ENCODE measurements around the gene PRKCE.
A peak's percentile ranks its signal among the peaks of the same experiment; 100 is the strongest.
"Not testable (repeated sequence)": the region's sequence is repeated elsewhere in the genome, so short reads cannot be mapped to it uniquely, and the experiment has no call there.

The PRKCE gene

DNA sequence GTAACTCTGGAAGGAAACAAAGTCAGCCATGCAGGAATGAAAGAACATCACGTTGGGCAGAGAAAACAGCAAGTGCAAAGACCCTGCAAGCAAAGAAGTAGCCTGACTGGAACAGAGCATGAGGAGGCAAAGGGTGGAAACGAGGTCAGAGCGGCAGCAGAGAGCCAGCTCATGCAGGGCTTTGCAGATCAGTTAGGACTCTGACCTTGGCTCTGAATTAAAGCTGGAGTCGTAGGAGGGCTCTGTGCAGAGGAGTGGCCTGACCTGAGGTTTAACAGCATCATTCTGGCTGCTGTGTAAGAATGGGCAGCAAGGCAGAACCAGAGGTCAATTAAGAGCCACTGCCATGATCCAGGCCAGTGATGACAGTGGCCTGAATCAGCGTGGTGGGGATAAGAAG, 220.7 kb downstream of the PRKCE start:
- DNase-seq = no peak

DNA sequence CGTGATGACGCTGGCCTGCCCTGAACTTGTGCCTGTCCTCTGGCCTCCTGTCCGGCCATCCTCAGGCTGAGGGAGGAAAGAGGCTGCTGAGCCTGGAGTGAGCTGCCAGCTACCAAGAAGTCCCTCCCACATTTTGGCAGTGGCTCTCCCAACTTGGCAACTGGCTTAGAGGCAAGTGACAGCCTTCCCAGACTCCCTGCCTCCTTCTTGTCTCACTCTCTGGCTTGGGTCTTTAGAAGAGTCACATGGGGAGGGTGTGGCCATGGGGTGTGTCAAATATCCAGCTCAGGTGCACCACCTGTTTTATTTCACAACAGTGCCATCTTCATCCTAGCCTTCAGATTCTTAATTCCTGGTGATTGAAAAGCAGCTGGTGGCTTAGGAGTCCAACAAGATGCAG, 222.9 kb downstream of the PRKCE start:
- DNase-seq = no peak

DNA sequence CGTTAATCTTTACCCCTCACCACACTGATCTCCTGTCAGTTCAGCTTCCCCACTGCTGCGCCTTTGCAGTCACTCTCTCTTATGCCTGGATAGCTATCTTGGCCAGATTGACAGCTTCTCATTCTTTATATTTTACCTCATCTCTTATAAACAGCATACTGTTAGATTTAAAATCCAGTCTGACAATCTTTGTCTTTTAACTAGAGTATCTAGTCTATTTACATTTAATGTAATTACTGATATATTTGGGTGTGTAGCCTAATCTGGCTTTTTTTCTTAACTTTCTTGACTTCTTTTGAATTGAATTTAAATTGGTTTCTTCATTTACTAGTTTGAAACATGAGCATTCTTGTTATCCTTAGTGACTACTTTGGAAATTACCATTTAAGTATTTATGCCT, 225.1 kb downstream of the PRKCE start:
- no peak for DNase-seq

DNA sequence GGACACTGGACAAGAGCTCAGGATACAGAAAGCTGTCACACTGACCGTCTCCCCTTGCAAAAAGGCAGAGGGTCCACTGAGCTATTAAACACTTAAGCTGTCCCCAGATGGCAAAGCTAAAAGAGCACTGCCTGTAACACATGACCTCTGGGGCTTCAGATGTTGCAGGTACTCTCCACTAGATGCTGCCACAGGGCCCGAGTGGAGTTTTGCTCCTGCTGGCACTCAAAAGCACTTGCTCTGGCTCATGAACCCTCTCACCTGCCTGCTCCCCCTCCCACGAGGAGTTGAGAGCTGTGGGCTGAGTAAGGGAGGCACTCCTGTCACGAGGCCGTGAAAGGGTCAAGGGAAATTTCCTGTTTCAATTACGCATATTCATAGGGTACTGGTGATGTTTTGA, 227.9 kb downstream of the PRKCE start:
- peak; percentile 12 for DNase-seq

DNA sequence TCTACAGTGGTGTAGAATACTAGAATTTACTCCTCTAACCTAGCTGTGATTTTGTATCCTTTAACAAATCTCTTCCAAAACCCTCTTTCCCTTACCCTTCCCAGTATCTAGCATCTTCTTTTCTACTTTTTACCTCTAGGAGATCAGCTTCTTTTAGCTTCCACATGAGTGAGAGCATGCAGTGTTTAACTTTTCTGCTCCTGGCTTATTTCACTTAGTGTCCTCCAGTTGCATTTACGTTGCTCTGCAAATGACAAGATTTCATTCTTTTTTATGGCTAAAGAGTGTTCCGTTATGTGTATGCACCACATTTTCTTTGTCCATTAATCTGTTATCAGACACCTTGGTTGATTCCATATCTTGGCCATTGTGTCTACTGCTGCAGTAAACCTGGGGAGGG, 228.5 kb downstream of the PRKCE start:
- DNase-seq = no peak

DNA sequence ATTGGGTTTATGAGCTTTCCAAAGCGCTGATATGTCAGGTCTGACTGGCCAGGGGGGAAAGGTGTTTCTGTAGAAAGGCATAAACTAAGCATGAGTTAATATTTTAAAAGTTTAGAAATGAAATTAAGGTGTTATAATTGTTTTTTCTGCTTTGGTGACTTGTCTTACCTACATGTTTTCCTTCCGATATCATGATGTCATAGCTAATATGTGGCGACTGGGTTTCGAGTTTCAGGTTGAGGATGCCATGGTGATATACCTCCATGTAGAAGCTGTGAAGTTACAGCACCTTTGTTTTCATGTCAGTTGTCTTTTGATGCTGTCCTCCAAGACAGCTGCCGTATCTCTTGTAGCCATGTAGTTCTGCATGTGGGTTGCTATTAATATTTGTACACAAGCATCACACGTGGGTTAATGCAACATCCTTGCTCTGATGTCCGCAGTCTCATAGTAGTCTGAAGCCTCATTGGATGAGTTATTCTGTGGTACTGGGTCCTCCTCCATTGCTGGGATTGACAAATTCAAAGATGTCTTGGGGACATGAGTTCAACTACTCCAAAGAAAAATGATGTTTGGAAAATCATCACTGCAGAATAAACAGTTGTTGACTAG, 230.6 kb downstream of the PRKCE start:
- no peak for DNase-seq

DNA sequence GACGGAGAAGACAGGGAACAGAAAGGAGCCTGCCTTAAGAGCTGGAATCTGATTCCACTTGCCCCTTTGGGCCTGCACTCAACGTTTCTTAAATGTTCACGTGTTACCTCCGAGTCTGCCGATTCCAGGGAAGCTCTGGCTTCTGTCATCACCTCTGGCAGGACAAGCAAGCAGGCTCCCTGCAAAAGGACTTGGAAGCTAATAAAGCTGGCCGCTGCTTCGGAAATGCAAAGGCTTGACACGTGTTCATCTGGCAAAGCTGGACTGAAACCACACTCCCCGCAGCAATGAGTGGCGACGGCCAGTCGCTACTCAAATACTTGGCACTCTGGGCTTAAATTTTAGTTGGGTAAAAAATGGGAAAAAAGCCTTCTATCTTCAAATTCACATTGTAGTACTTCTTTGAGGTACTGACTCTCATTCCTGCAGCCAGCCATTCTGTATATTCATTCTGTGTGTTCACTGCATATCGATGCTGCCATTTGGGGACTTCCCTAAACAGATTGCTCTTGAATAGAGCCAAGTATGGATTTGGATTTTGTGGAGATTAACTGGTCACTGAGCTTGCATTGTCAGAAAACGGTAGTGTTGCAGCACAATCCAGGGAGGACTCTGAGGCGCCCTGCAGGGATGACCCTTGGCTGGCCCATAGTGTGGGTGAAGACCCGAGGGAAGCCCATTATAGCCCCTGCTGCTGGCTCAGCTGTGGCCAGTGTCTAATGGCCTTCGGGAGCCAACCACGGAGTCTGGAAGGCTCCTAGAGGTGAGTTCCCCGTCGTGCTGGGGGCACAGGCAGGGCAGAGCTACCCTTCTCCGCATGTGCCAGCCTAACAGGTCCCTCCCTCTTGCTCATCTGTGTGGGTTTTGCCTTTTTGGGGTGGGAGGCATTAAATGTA, 231.5 kb downstream of the PRKCE start:
- DNase-seq = no peak

DNA sequence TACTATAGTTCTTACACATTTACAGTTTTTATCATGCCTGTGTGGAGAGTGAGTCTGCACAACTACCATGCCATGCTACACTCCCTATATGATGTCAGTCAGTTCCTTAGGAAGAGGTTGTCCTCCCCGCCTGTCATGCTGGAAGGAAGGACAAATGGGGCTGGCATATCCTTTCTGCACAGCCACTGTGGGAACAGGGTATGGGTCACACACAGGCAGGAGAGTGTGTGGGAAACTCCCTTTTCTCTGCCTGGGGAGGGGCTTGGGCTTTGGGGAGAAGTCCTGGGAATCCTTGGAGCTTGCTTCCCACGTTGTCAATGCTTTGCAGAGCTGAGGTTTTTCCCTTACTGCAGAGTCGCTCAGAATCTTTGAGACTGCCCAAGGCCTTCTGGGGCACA, 232.1 kb downstream of the PRKCE start:
- no peak for DNase-seq

DNA sequence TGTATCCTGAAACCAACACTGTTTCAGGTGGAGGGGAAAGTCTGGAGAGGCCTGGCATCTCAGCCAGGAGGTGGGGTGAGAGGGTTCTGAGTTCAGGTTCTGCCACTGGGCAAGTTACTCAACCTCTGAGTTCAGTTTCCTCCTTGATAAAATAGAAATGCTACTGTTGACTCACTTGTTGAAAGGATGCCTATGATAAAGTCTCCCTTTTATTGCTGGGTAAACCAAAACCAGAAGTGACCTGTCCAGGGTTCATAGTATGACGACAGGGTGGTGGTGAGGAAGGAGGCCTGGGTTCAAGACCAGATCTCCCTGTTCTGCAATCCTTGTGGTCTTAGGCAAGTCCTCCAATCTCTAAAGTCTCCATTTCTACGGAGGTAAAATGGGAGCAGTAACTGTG, 232.7 kb downstream of the PRKCE start:
- no peak for DNase-seq

DNA sequence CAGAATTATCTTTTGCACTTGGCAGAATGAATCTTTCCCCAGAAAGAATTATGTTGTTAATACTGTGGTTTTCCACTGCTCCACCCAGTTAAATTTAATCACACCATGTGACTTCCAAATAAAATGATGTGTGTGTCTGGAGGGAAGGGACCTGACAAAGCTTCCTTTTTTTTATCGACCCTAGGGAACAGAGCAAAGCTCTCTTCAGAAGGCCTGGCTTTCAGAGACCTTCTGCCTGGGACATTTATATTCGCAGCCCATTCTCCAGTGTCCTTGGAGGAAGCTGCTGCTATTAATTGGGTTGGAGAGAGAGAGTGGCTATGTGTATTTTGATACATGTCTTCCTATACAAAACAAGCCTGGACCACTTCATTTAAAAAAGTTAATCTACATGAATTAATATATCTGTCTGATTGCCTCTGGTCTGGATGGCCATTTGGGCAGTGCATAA, 233.7 kb downstream of the PRKCE start:
- no peak for DNase-seq

DNA sequence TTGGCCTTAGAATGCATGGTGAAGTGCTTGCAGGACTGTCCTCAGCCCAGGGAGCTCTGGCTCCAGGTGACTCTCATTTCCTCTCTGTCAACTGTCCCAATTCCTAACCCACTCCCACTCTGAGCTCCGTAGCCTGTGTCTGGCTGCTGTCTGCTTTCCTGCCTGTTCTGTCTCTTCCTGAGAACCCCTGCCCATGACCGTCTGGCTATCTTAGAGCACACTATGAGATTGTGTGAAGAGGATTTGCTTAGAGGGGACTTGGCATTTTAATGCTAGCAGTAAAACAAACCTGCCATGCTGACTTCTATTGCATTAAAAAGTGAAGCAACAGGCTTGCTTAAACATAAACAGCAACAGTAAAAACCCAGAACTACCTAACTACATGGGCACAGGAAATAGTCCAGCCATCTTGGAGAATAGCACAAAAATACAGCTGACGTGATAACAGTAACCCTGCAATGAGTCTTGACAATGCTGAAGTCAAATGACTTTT, 234.7 kb downstream of the PRKCE start:
- DNase-seq = no peak

DNA sequence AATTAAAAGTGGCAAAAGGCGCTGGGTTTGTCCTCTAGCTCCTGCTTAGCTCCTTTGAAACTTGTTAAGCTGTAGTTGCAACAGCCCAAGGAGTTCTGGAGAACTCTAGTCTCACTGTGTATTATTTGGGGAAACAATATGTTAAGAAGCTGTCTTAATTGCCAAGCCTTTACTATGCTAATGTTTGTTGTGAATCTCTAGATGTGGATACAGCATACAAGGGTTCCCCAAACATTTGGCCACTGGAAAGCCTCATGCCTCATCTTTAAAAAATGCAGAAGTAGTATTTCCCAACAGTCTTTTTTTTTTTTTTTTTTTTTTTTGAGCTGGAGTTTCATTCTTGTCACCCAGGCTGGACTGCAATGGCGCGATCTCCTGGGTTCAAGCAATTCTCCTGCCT, 236.7 kb downstream of the PRKCE start:
- DNase-seq = peak; percentile 4

DNA sequence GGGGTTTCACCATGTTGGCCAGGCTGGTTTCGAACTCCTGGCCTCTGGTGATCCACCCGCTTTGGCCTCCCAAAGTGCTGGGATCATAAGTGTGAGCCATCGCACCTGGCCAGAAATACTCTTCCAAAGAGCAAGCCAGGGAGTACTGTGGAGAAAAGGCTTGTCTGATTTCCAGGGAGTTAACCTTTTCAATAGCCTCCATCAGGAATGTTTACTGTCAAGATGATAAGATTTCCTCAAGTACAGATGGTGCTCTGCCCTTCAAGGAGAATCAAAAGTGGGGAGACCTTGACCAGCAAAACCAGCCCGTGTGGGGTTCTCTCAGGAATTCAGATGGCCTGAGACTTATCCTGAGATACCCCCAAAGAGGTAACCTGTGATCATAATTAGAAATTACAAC, 237.2 kb downstream of the PRKCE start:
- DNase-seq = no peak

DNA sequence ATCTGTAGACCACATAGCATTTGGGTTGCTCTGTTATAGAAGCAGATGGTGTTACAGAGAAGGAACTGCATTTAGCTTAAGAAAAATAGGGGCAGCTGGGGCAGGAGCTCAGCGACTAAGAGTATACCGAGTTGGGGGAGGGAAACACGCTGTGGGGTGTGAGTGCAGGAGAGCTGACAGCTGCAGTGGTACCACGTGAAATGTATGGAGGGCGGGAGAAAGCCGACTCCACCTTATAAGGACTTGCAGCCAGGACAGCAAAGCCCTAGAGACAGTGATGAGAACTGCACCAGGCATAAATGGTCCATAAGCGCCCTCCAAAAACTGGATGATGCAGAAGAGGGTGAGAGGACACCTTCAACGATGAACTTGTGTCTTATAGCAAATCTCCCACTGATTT, 237.6 kb downstream of the PRKCE start:
- peak; percentile 48 for DNase-seq

DNA sequence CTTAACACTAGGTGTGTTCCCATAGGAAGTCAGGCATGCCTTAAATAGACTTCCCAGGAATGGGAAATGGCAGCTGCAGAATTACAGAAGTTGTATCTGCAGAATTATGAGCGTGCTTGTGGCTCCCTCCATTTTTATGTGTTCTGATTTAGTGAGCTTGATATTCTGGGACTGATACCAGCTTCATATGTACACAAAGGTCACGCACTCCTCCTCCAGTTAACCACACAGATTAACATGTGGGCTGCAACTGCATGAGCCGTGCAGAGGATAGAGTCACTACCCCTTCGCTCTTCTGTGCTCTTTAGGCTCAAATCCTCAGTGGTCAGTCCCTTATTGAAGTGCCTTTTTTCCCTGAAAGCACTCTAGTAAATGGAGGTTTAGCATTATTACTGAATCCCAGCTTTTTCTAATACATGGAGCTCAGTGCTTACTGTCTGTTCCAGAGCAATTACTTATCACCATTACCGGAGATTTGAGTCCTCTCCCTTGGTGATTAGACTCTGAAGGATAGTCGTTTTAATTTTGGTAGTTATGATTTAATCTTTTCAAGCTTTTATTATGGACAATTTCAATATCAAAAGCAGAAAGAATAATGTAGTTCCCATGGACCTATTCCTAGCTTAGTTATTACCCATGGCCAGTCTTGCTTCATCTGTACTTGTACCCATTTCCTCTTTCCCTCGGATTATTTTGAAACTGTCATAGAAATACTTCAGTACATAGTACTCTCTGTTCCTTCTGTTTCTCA, 238.3 kb downstream of the PRKCE start:
- no peak for DNase-seq

DNA sequence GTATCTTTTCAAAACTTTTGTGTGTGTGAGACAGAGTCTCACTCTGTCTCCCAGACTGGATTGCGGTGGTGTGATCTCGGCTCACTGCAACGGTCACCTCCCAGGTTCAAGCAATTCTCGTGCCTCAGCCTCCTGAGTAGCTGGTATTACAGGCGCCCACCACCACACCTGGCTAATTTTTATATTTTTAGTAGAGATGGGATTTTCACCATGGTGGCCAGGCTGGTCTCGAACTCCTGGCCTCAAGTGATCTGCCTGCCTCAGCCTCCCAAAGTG, 238.8 kb downstream of the PRKCE start:
- not testable (repeated sequence) for DNase-seq

DNA sequence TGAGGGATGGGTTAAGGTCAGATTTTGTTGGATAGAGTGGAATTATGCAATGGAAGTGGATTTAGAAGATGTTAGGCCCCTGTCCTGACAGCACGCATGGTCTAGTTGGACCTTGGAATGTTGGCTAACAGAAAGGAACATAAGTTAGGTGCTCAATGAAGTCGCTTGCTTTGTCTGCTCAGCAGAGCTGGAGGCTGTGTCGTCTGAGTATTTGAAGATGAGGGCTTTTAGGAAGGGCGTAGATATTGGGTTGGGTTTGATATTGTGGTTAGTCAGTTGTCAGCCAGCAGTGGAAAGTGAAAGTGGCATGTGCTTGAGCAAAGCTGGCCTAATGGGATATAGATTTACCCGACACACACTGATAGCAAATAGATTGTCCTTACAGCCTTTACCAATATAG, 239.3 kb downstream of the PRKCE start:
- DNase-seq = peak; percentile 49

DNA sequence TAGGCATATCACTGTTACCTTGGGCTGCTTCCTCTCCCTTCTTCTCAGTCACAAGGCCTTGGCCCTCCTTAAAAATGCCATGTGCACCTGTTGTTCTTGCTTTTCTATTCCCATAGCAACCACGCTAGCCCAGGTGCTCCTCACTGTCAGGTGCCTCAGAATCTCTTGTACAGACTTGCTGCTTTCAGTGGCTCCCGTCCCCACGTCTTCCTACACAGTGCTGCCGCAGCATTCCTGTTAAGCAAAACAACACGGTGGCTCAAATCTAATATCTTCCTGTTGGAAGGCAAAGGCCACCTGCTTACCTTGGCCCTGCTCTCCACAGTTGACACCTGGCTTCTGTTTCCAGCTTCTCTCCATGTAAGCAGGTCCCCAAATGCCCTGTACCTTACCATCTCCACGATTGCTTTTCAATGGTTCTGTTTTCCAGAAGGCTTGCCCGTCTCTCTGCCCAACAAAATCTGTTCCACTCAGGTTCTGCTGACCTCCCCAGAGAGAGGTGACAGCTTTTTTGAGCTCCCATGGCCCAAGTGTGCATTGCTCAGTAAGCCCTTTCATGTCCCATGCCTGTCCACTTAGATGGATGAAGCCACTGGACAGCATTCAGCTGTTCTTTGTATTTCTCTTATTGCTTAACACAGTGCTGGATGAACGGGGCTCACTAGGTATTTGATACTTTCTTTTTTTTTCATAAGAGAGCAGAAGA, 240.4 kb downstream of the PRKCE start:
- peak; percentile 91 for DNase-seq

DNA sequence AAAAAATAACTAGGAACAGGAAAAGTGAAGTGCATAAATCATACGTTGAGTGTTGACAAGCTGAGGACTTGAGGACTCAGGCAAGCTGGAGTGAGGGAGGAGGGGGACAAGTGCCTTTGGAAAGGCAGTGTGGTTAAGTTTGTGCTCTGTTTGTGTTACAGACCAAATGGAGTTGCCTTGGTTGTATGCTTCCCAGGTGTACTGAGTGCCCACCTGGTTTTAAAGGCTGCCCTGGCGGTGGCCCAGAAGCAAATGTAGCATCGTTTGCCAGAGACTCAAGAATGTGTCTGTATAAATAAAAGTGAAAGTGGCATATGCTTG, 240.9 kb downstream of the PRKCE start:
- peak; percentile 79 for DNase-seq

DNA sequence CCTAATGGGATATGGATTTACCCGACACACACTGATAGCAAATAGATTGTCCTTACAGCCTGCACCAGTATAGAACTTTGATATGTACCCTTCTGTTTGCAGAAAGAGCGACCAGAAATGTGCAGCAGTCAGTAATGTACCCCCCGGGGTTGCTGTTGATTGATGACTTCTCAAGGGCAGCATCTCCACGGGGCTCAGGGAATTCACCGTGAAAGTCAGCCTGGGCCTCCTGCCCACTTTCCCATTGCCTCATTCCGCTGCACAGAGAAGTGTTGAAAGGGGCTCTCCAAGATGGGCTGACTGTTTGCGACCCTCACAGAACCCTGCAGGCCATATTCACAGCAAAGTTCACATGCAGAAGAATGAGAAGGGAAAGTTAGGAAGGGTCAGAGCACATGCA, 241.3 kb downstream of the PRKCE start:
- DNase-seq = no peak

DNA sequence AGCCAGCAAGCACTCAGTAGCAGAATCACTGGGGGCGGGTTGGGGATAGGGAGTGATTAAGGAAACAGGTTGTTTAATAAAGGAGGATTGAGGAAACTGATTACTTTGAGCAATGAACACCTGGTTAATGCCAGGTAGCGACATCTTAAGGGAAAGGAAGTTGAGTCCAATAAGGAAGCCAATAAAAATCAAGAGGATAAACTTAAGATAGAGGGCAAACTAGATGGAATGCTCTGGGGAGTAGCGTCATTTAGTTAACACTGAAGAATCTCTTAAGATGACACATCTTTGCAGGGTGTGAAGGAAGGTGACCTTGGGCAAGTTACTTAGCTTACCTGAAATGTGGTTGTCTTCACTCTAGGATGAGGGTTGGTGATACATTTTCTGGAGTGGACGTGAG, 242.7 kb downstream of the PRKCE start:
- no peak for DNase-seq

DNA sequence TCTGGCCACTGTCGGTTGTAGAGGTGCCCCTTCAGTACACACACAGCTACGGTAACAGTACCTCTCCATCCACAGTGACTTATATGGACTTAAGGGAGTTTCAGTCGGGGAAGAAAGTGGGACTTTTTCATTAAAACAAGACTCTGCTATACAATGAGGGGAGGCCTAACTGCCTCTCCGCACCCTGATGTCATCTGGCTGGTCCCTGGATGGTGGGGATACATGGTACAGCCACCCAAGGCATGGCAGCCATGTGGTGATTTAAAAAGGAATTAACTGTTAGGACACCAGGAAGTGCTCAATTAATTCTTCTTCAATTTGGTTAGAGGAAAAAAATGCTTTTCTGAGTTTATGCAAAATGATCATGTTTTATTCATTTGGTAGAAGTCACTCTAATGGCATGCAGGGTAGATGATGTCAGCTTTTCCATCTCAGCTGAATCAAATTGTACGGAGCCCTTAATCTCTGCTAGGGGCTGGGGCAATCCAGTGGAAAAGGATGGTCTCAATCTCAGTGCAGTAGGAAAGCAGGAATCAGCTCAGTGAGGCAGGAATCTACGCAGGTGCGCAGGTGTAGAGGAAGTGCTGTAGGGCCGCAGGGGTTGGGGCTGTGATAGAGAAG, 243.9 kb downstream of the PRKCE start:
- DNase-seq = no peak

DNA sequence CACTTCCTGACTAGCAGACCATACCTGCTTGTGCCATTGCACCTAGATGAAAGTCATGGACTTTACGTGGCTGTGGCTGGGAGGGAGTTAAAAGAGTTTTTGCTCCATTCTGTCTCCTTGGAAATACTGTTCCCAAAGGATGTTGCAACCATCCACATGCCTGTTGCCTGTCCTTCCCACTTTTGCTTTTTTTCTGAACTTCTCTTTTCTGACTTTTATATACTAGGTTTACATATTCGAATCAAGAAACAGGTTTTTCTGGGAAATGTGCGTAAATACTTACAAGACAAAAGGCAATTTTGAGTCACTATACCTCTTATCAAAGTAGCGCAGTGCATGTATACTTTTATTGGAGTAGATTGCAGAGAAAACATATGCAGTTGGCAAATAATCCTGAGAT, 244.8 kb downstream of the PRKCE start:
- no peak for DNase-seq

Measured in RPMI8226 (cell line).